K562 (cell line): ENCODE results near the gene ST6GALNAC2. TPM values are rescaled to one million over a fixed set of nuclear protein-coding genes. Genes with fewer than 3 reads are reported as not detected.
A peak's percentile ranks its signal among the peaks of the same experiment; 100 is the strongest.

ENCODE experiments used
- BCL6 ChIP-seq: fragments of 250-450 bp; sonication (Bioruptor Pico); IDR thresholded peaks from 2 replicates; pipeline ENCODE4 v1.4.0; 2020
- KAT8 ChIP-seq: fragments of 450-650 bp; IDR thresholded peaks from 2 replicates; pipeline ENCODE4 v1.6.1; 2016; ENCODE audit warnings: low read depth, mild to moderate bottlenecking
- PATZ1 ChIP-seq: fragments of 250-450 bp; sonication (Bioruptor Pico); IDR thresholded peaks from 2 replicates; pipeline ENCODE4 v1.5.0; 2020; ENCODE audit warnings: mild to moderate bottlenecking, borderline replicate concordance
- PCBP2 ChIP-seq: fragments of 200-400 bp; formaldehyde crosslinking; IDR thresholded peaks from 2 replicates; pipeline ENCODE4 v1.6.1; 2018; ENCODE audit warnings: low read length, low read depth, mild to moderate bottlenecking, moderate library complexity; ENCODE audit not compliant: poor library complexity, severe bottlenecking
- PRDM10 ChIP-seq: fragments of 450-650 bp; IDR thresholded peaks from 2 replicates; pipeline ENCODE4 v1.6.1; 2018; ENCODE audit not compliant: partially characterized antibody
- RAD51 ChIP-seq: fragments of 450-650 bp; IDR thresholded peaks from 2 replicates; pipeline ENCODE4 v1.7.1; 2016; ENCODE audit warnings: low read depth, mild to moderate bottlenecking, borderline replicate concordance
- RB1 ChIP-seq: fragments of 450-650 bp; IDR thresholded peaks from 2 replicates; pipeline ENCODE4 v1.6.1; 2017; ENCODE audit warnings: low read depth, mild to moderate bottlenecking
- REST ChIP-seq, 2 experiments: fragments of 450-650 bp; formaldehyde crosslinking in 1 of 2; IDR thresholded peaks; 2 replicates each; pipeline versions ENCODE4 v1.4.0 to v1.6.1; 2014 to 2020; ENCODE audit warnings: mild to moderate bottlenecking in 2 of 2, borderline replicate concordance in 1 of 2, low read depth in 1 of 2
- SMARCC2 ChIP-seq: fragments of 450-650 bp; IDR thresholded peaks from 2 replicates; pipeline ENCODE4 v1.6.1; 2017; ENCODE audit warnings: antibody characterized with exemption, moderate library complexity, mild to moderate bottlenecking, low read depth
- THRAP3 ChIP-seq: fragments of 450-650 bp; IDR thresholded peaks from 2 replicates; pipeline ENCODE4 v1.6.1; 2016; ENCODE audit warnings: mild to moderate bottlenecking, inconsistent platforms, borderline replicate concordance
- ZNF239 ChIP-seq: fragments of 250-450 bp; sonication (Bioruptor Pico); IDR thresholded peaks from 2 replicates; pipeline ENCODE4 v1.4.0; 2020; ENCODE audit warnings: mild to moderate bottlenecking
- ZNF551 ChIP-seq: fragments of 250-450 bp; sonication (Bioruptor Pico); IDR thresholded peaks from 2 replicates; pipeline ENCODE4 v1.5.0; 2021; ENCODE audit warnings: mild to moderate bottlenecking, moderate library complexity
- ZNF668 ChIP-seq: fragments of 250-450 bp; sonication (Bioruptor Pico); IDR thresholded peaks from 2 replicates; pipeline ENCODE4 v1.8.0; 2022; ENCODE audit warnings: mild to moderate bottlenecking, inconsistent platforms
- polyA plus RNA-seq, 8 experiments: library from polyadenylated mRNA; depleted of rRNA in 4 of 8; stranded (reverse) in 5 of 8; unstranded in 3 of 8; fragments of >200 nt; fragmentation: Nextera tagmentation in 2 of 8; fragmentation: Illumina TruSeq in 1 of 8; extraction: Ambion mirVana in 2 of 8; extraction: Trizol in 1 of 8; gene quantifications; 2 replicates each; pipeline versions ENCODE4 v1.2.1 to v1.2.3, GENCODE V29; 2011 to 2014; ENCODE audit warnings: inconsistent platforms in 1 of 8, missing spikeins in 1 of 8
- total RNA-seq, 7 experiments: library from RNA; depleted of rRNA in 6 of 7; stranded (reverse); fragments of >200 nt in 6 of 7; fragmentation: Illumina TruSeq in 2 of 7; extraction: Trizol in 2 of 7; gene quantifications; 2 replicates each; pipeline versions ENCODE4 v1.2.1 to v1.2.3, GENCODE V29; 2011 to 2021; ENCODE audit warnings: low replicate concordance in 1 of 7

ST6GALNAC2 gene
- total and polyA plus RNA-seq, 9 of the 15 experiments (the other 6 are each of a cell fraction or from before 2014, with no cell fraction given), result 0.18 TPM; not detected in 8

GRCh38 chr17:76529224-76530094, 56.2 kb downstream of the ST6GALNAC2 start (continued):
- TF ChIP-seq REST (IDR thresholded peaks at IDR 0.05; ENCODE audit: borderline replicate concordance), result no peak
- 0 out of 2 replicates have a peak, but pooled peaks have one; percentile 36 for TF ChIP-seq REST (CRISPR knock-in tag; IDR thresholded peaks at IDR 0.05; ENCODE audit: low read depth)
- TF ChIP-seq PATZ1 (CRISPR knock-in tag), result no peak
- TF ChIP-seq SMARCC2, result no peak
- no peak for TF ChIP-seq THRAP3
- no peak for TF ChIP-seq BCL6 (CRISPR knock-in tag)
- TF ChIP-seq PRDM10, result no peak
- TF ChIP-seq ZNF668 (CRISPR knock-in tag), result no peak
- TF ChIP-seq KAT8, result no peak
- TF ChIP-seq ZNF239, result no peak
- no peak for TF ChIP-seq ZNF551 (CRISPR knock-in tag)
- no peak for TF ChIP-seq RB1
- TF ChIP-seq PCBP2, result no peak
- TF ChIP-seq RAD51, result no peak
